HG02840 (cell line): ENCODE measurements around the gene IFNA10.
A peak's percentile ranks its signal among the peaks of the same experiment; 100 is the strongest.
"Not testable (repeated sequence)": the region's sequence is repeated elsewhere in the genome, so short reads cannot be mapped to it uniquely, and the experiment has no call there.

Experiments used
- ATAC-seq: cut with Tn5 transposase; IDR thresholded peaks from one replicate; pipeline ENCODE4 v1.9.1; 2021; ENCODE audit warnings: mild to moderate bottlenecking, moderate library complexity, moderate number of reproducible peaks; ENCODE audit not compliant: unreplicated experiment, low FRiP score

IFNA10 gene

GRCh38 chr9:21207043-21207442 lies at the start of gene IFNA10:
TSS of gene IFNA10 (minus strand) at chr9:21207143. CDS start at chr9:21207097, 46 bp downstream.
- not testable (repeated sequence) for ATAC-seq

GRCh38 chr9:21255538-21256212 lies 48.7 kb upstream of the IFNA10 start:
- ATAC-seq = no peak

- no peak for ATAC-seq
Observed at GRCh38 chr9:21252721-21253547, 46.0 kb upstream of the IFNA10 start.

- no peak for ATAC-seq
Observed at GRCh38 chr9:21251638-21252037, 44.7 kb upstream of the IFNA10 start.

- no peak for ATAC-seq
Observed at GRCh38 chr9:21251190-21251589, 44.2 kb upstream of the IFNA10 start.

GRCh38 chr9:21244836-21245235 lies 37.9 kb upstream of the IFNA10 start:
- no peak for ATAC-seq

- no peak for ATAC-seq
Observed at GRCh38 chr9:21239911-21240310, 33.0 kb upstream of the IFNA10 start, which contains the start of gene IFNA14. TSS of gene IFNA14 (minus strand) at chr9:21240005. CDS start at chr9:21239935, 70 bp downstream.

GRCh38 chr9:21236360-21236714 lies 29.4 kb upstream of the IFNA10 start:
- not testable (repeated sequence) for ATAC-seq

GRCh38 chr9:21235468-21236359 lies 28.8 kb upstream of the IFNA10 start:
- peak; percentile 77 for ATAC-seq

GRCh38 chr9:21234153-21234687 lies 27.3 kb upstream of the IFNA10 start:
- no peak for ATAC-seq

- no peak for ATAC-seq
Observed at GRCh38 chr9:21233258-21233657, 26.3 kb upstream of the IFNA10 start.

- ATAC-seq = no peak
Observed at GRCh38 chr9:21228122-21228521, 21.2 kb upstream of the IFNA10 start, which contains the start of gene IFNA17. TSS of gene IFNA17 (minus strand) at chr9:21228222. CDS start at chr9:21228173, 49 bp downstream.

GRCh38 chr9:21217211-21217610 lies 10.3 kb upstream of the IFNA10 start, which contains the start of gene IFNA16:
TSS of gene IFNA16 (minus strand) at chr9:21217311. CDS start at chr9:21217305, 6 bp downstream.
- not testable (repeated sequence) for ATAC-seq

GRCh38 chr9:21213411-21214326 lies 6.7 kb upstream of the IFNA10 start:
- not testable (repeated sequence) for ATAC-seq

- ATAC-seq = not testable (repeated sequence)
Observed at GRCh38 chr9:21212160-21212559, 5.2 kb upstream of the IFNA10 start.

GRCh38 chr9:21210782-21211181 lies 3.8 kb upstream of the IFNA10 start:
- ATAC-seq = not testable (repeated sequence)

GRCh38 chr9:21210311-21210710 lies 3.4 kb upstream of the IFNA10 start:
- ATAC-seq = no peak

GRCh38 chr9:21205204-21205603 lies 1.7 kb downstream of the IFNA10 start:
- ATAC-seq = no peak

GRCh38 chr9:21202105-21202504 lies 4.8 kb downstream of the IFNA10 start, which contains the start of gene IFNA7:
TSS of gene IFNA7 (minus strand) at chr9:21202205. CDS start at chr9:21202165, 40 bp downstream.
- ATAC-seq = not testable (repeated sequence)
